HL-60 (cell line): Measurements from ENCODE around the gene GTF2I.

Source experiments
- DNase-seq, 2 experiments: peaks; one replicate each; pipeline ENCODE4 v3.0.0-alpha.2; 2010 to 2020; ENCODE audit warnings: low read depth in 1 of 2, low spot score in 1 of 2
- H3K27ac ChIP-seq: fragments of 250-450 bp; sonication (Bioruptor Pico); replicated peaks from 2 replicates; pipeline ENCODE4 v1.5.1; 2020; ENCODE audit warnings: mild to moderate bottlenecking, moderate library complexity
- H3K27me3 ChIP-seq: fragments of 250-450 bp; sonication (Bioruptor Pico); 2 replicates; pipeline ENCODE4 v1.5.1; 2021; ENCODE audit warnings: mild to moderate bottlenecking, moderate library complexity; ENCODE audit not compliant: insufficient read depth, poor library complexity, severe bottlenecking
- H3K4me3 ChIP-seq: replicated peaks from 2 replicates; pipeline ENCODE4 v1.5.1; 2011; ENCODE audit warnings: mild to moderate bottlenecking, control low read depth, low read length; ENCODE audit not compliant: insufficient read depth
- CTCF ChIP-seq: IDR thresholded peaks from one replicate; pipeline ENCODE4 v1.5.1; 2011; ENCODE audit warnings: low read length, control low read depth, inconsistent platforms; ENCODE audit not compliant: insufficient read depth
- GABPA ChIP-seq: IDR thresholded peaks from 2 replicates; pipeline ENCODE4 v1.6.1; 2012; ENCODE audit warnings: low read depth
- POLR2AphosphoS5 ChIP-seq: IDR thresholded peaks from 2 replicates; pipeline ENCODE4 v1.6.1; 2012; ENCODE audit warnings: low read depth
- SPI1 ChIP-seq: IDR thresholded peaks from 2 replicates; pipeline ENCODE4 v1.6.1; 2012; ENCODE audit warnings: low read depth, mild to moderate bottlenecking, borderline replicate concordance
- TF ChIP-seq, protein P1 (sequence below): IDR thresholded peaks from 2 replicates; pipeline ENCODE4 v1.6.1; 2012; ENCODE audit warnings: low read depth; ENCODE audit not compliant: insufficient replicate concordance

The GTF2I gene

GRCh38 chr7:74623135-74623534 lies 34.4 kb upstream of the GTF2I start:
- TF ChIP-seq CTCF = no peak
- TF ChIP-seq, protein P1, sequence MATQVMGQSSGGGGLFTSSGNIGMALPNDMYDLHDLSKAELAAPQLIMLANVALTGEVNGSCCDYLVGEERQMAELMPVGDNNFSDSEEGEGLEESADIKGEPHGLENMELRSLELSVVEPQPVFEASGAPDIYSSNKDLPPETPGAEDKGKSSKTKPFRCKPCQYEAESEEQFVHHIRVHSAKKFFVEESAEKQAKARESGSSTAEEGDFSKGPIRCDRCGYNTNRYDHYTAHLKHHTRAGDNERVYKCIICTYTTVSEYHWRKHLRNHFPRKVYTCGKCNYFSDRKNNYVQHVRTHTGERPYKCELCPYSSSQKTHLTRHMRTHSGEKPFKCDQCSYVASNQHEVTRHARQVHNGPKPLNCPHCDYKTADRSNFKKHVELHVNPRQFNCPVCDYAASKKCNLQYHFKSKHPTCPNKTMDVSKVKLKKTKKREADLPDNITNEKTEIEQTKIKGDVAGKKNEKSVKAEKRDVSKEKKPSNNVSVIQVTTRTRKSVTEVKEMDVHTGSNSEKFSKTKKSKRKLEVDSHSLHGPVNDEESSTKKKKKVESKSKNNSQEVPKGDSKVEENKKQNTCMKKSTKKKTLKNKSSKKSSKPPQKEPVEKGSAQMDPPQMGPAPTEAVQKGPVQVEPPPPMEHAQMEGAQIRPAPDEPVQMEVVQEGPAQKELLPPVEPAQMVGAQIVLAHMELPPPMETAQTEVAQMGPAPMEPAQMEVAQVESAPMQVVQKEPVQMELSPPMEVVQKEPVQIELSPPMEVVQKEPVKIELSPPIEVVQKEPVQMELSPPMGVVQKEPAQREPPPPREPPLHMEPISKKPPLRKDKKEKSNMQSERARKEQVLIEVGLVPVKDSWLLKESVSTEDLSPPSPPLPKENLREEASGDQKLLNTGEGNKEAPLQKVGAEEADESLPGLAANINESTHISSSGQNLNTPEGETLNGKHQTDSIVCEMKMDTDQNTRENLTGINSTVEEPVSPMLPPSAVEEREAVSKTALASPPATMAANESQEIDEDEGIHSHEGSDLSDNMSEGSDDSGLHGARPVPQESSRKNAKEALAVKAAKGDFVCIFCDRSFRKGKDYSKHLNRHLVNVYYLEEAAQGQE = no peak
- TF ChIP-seq POLR2AphosphoS5 = no peak
- TF ChIP-seq GABPA = no peak
- TF ChIP-seq SPI1 = no peak
- no peak overlapping the region for H3K27ac ChIP-seq

DNA sequence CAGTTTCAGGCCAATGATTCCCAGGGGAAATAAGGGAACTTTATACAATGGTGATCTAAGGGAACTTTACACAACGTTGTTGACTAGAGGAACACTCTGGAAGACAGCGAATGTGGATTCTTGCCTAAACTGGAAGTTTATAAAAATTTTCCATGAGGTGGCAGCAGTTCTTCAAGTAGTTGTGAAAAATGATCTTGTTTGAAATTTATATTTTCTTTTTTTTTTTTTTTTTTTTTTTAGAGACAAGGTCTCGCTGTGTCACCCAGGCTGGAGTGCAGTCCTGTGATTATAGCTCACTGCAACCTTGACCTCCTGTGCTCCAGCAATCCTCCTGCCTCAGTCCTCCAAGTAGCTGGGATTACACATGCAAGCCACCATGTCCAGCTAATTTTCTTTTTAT lies 32.1 kb upstream of the GTF2I start:
- DNase-seq = no peak
- Histone ChIP-seq H3K27ac (no peak overlapping the region), H3K4me3 (no peak overlapping the region), H3K27me3 (no peaks in the 10 kb centered on the region)
- no peak for TF ChIP-seq GABPA
- TF ChIP-seq SPI1 = no peak
- TF ChIP-seq POLR2AphosphoS5 = no peak
- no peak for TF ChIP-seq CTCF
- TF ChIP-seq, protein P1 = no peak

More at GRCh38 chr7:74623135-74623534, 34.4 kb upstream of the GTF2I start:
- Histone ChIP-seq H3K27me3 (no peaks in the 10 kb centered on the region), H3K4me3 (no peak overlapping the region)
- DNase-seq = no peak

- no peak for DNase-seq
- no peaks in the 10 kb centered on the region for H3K27me3 ChIP-seq
- no peak overlapping the region for H3K4me3 ChIP-seq
- H3K27ac ChIP-seq = no peak overlapping the region
- TF ChIP-seq SPI1 (no peak), CTCF (no peak), POLR2AphosphoS5 (no peak), GABPA (no peak)
- TF ChIP-seq, protein P1 = no peak
These were observed 29.7 kb upstream of the GTF2I start for GRCh38 chr7:74627661-74628411.
